Measurements from ENCODE around the gene TTC21A. TPM values are rescaled to one million over a fixed set of nuclear protein-coding genes. Genes with fewer than 3 reads are reported as not detected.

The TTC21A gene
- total and polyA plus RNA-seq, 4 donors, result 6.1 to 30.4 (median 11.7) TPM

DNA sequence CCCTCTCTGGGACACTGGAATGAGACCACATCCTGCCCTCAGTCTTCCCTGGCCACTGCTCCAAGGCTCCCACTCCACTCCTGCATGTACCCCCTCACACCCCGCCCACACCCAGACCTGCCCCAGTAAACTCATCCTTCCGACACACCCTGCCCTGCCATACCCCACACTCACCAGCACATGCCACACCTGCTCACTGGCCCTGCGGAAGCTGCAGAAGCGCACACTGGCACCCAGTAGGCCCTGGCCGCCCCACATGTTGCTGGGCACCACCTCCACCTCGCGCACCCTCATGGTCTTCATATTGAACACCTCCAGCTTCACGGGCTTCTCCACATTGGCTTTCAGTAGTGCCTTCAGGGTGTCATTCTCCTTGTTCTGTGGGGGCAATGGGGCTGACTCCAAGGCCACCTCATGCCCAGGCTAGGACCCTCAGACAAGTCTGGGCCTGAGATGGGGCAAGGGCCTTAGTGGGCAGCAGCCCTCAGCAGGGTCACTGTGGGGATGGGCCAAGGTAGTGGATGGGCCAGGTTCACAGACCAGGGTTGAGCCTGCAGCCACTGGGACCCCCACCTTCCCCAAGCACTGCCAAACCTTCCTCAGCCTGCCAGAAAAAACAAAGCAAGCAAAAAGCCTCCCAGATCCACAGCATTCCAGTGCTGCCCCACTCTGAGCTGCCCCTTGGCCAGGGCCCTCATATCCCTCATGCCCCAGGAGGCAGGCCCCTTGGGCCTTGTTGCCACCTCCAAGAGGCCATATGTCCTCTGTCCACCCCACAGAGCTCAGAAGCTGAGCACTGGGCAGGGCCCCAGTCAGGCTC is 4.8 kb upstream of the TTC21A start:
- DNase-seq, result no peak
- no peak overlapping the region for H3K9ac ChIP-seq (ENCODE audit: insufficient read depth in 1 of 2, low read length in 2 of 2)
- WGBS, 2 donors, result 97 to 98% methylated on average over 8 of the region's 8 CpGs
- no peak for ATAC-seq (ENCODE audit: insufficient read depth, low FRiP score)
- H3K27ac ChIP-seq (ENCODE audit: low read depth in 1 of 2, low read length in 1 of 2), result peak overlapping the region in 1 of 2 donors; percentile 1
- no peaks in the 10 kb centered on the region for H3K27me3 ChIP-seq (ENCODE audit: control insufficient read depth in 3 of 3, insufficient read depth in 3 of 3, low read length in 2 of 3)
- H3K36me3 ChIP-seq (ENCODE audit: control insufficient read depth in 4 of 4, insufficient read depth in 4 of 4, low read length in 4 of 4), result peaks cover 3 to 38% (median 10%) of the 10 kb centered on the region in 4 donors
- H3K4me3 ChIP-seq, result no peak overlapping the region
- H3K4me1 ChIP-seq (ENCODE audit: control insufficient read depth in 5 of 5, insufficient read depth in 5 of 5, low read length in 5 of 5), result peaks cover 7 to 20% (median 11%) of the 10 kb centered on the region in 5 donors
- TF ChIP-seq, protein P1, sequence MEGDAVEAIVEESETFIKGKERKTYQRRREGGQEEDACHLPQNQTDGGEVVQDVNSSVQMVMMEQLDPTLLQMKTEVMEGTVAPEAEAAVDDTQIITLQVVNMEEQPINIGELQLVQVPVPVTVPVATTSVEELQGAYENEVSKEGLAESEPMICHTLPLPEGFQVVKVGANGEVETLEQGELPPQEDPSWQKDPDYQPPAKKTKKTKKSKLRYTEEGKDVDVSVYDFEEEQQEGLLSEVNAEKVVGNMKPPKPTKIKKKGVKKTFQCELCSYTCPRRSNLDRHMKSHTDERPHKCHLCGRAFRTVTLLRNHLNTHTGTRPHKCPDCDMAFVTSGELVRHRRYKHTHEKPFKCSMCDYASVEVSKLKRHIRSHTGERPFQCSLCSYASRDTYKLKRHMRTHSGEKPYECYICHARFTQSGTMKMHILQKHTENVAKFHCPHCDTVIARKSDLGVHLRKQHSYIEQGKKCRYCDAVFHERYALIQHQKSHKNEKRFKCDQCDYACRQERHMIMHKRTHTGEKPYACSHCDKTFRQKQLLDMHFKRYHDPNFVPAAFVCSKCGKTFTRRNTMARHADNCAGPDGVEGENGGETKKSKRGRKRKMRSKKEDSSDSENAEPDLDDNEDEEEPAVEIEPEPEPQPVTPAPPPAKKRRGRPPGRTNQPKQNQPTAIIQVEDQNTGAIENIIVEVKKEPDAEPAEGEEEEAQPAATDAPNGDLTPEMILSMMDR (IDR thresholded peaks at IDR 0.05; ENCODE audit: control extremely low read depth, extremely low read depth), result no peak
- no peaks in the 10 kb centered on the region for H3K9me3 ChIP-seq (ENCODE audit: control insufficient read depth in 4 of 4, insufficient read depth in 3 of 4, low read length in 3 of 4)

DNA sequence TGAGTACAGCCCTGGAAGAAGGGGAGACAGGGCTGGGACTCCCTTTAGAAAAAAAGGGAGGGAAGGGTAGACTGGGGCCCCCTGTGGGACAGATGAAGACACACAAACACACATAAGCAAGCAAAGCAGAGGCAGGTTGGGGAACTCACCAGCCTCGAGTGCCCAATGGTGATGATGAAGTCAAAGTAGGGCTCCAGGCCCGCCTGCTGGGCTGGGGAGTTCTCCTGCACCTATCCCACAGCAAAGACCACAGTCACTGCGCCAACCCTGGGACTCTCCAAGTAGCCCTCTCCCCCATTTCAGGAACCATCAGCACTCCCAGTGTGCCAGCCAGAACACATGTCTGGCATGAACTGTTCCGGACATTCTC is 4.2 kb upstream of the TTC21A start:
- ATAC-seq (ENCODE audit: insufficient read depth, low FRiP score), result no peak
- 74 to 86% methylated on average over 4 of the region's 4 CpGs for WGBS, 2 donors
- H3K9ac ChIP-seq (ENCODE audit: insufficient read depth in 1 of 2, low read length in 2 of 2), result peak overlapping the region in 1 of 2 donors; percentile 11
- TF ChIP-seq, protein P1 (IDR thresholded peaks at IDR 0.05; ENCODE audit: control extremely low read depth, extremely low read depth), result no peak
- peaks cover 3 to 32% (median 8%) of the 10 kb centered on the region in 4 donors for H3K36me3 ChIP-seq (ENCODE audit: control insufficient read depth in 4 of 4, insufficient read depth in 4 of 4, low read length in 4 of 4)
- no peak for DNase-seq
- H3K4me3 ChIP-seq, result no peak overlapping the region
- H3K27ac ChIP-seq (ENCODE audit: low read depth in 1 of 2, low read length in 1 of 2), result no peak overlapping the region
- H3K27me3 ChIP-seq (ENCODE audit: control insufficient read depth in 3 of 3, insufficient read depth in 3 of 3, low read length in 2 of 3), result no peaks in the 10 kb centered on the region
- H3K4me1 ChIP-seq (ENCODE audit: control insufficient read depth in 5 of 5, insufficient read depth in 5 of 5, low read length in 5 of 5), result peaks cover 7 to 22% (median 15%) of the 10 kb centered on the region in 5 donors
- H3K9me3 ChIP-seq (ENCODE audit: control insufficient read depth in 4 of 4, insufficient read depth in 3 of 4, low read length in 3 of 4), result no peaks in the 10 kb centered on the region

DNA sequence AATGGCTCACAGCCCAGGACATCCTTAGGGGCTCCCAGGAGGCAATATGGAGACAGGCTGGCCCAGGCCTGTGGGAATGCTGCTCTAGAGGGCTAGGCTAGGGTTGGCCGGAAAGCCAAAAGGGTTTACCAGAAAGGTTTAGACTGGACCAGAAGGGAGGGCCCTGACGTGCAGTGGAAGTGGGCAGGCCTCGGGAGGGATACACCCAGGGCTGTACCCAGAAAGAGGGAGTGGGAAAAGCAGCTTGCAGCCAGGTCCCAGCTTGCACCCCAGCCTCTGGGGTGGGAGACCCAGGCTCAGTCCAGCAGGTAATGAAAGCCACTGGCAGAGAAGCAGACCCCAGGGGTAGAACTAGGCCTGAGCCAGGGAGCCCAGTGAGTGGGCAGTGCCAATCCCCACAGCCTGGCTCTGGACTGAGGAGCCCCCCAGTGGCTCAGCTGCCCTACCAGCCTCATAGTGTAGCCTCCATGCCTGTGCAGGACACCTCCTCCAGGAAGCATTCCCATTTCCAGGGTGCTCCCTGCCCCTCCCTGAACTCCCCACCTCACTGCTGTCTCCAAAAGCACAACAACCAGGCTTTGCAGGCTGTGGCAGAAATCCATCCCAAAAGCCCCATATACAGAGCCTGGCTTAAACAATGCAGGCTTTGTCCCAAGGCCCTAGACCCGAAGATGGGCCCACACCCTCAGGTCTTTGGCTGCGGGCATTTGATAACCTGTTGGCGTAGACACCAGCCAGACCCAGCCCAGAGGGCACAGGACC is 3.5 kb upstream of the TTC21A start:
- DNase-seq (no peak), ATAC-seq (ENCODE audit: insufficient read depth, low FRiP score) (no peak)
- TF ChIP-seq, protein P1 (IDR thresholded peaks at IDR 0.05; ENCODE audit: control extremely low read depth, extremely low read depth), result no peak
- no peak overlapping the region for H3K9ac ChIP-seq (ENCODE audit: insufficient read depth in 1 of 2, low read length in 2 of 2)
- no peaks in the 10 kb centered on the region for H3K27me3 ChIP-seq (ENCODE audit: control insufficient read depth in 3 of 3, insufficient read depth in 3 of 3, low read length in 2 of 3)
- no peak overlapping the region for H3K4me3 ChIP-seq
- peaks cover 3 to 26% (median 7%) of the 10 kb centered on the region in 4 donors for H3K36me3 ChIP-seq (ENCODE audit: control insufficient read depth in 4 of 4, insufficient read depth in 4 of 4, low read length in 4 of 4)
- no peaks in the 10 kb centered on the region for H3K9me3 ChIP-seq (ENCODE audit: control insufficient read depth in 4 of 4, insufficient read depth in 3 of 4, low read length in 3 of 4)
- H3K4me1 ChIP-seq (ENCODE audit: control insufficient read depth in 5 of 5, insufficient read depth in 5 of 5, low read length in 5 of 5), result peaks cover 7 to 22% (median 17%) of the 10 kb centered on the region in 5 donors
- WGBS, 2 donors, result 86 to 92% methylated on average over 6 of the region's 6 CpGs
- H3K27ac ChIP-seq (ENCODE audit: low read depth in 1 of 2, low read length in 1 of 2), result no peak overlapping the region

Data from lung (tissue), 12 donors.